ENCODE measurements around the gene MIOS.

MIOS gene

GRCh38 chr7:7569615-7570014 is 2.9 kb downstream of the MIOS start:
- Histone ChIP-seq H3K9ac (ENCODE audit: low read depth, low read length) (no peak overlapping the region), H3K9me3 (ENCODE audit: control insufficient read depth, insufficient read depth, low read length) (no peaks in the 10 kb centered on the region), H3K4me3 (ENCODE audit: low read depth, low read length) (no peak overlapping the region), H3K4me1 (ENCODE audit: control insufficient read depth, insufficient read depth, low read length) (peaks cover 8% of the 10 kb centered on the region), H3K36me3 (ENCODE audit: control insufficient read depth, insufficient read depth, low read length) (peaks cover 3% of the 10 kb centered on the region), H3K27me3 (ENCODE audit: control insufficient read depth, insufficient read depth, low read length) (no peaks in the 10 kb centered on the region)

GRCh38 chr7:7570584-7570983 is 3.9 kb downstream of the MIOS start:
- Histone ChIP-seq H3K4me3 (ENCODE audit: low read depth, low read length) (no peak overlapping the region), H3K27me3 (ENCODE audit: control insufficient read depth, insufficient read depth, low read length) (no peaks in the 10 kb centered on the region), H3K36me3 (ENCODE audit: control insufficient read depth, insufficient read depth, low read length) (peaks cover 3% of the 10 kb centered on the region), H3K9ac (ENCODE audit: low read depth, low read length) (no peak overlapping the region), H3K9me3 (ENCODE audit: control insufficient read depth, insufficient read depth, low read length) (no peaks in the 10 kb centered on the region), H3K4me1 (ENCODE audit: control insufficient read depth, insufficient read depth, low read length) (peaks cover 8% of the 10 kb centered on the region)

GRCh38 chr7:7573701-7574100 is 7.0 kb downstream of the MIOS start:
- H3K36me3 ChIP-seq (ENCODE audit: control insufficient read depth, insufficient read depth, low read length) = peaks cover 3% of the 10 kb centered on the region

GRCh38 chr7:7576344-7576743 is 9.7 kb downstream of the MIOS start:
- no peak overlapping the region for H3K4me3 ChIP-seq (ENCODE audit: low read depth, low read length)
- H3K9me3 ChIP-seq (ENCODE audit: control insufficient read depth, insufficient read depth, low read length) = no peaks in the 10 kb centered on the region
- H3K9ac ChIP-seq (ENCODE audit: low read depth, low read length) = no peak overlapping the region
- H3K4me1 ChIP-seq (ENCODE audit: control insufficient read depth, insufficient read depth, low read length) = peaks cover 2% of the 10 kb centered on the region
- H3K27me3 ChIP-seq (ENCODE audit: control insufficient read depth, insufficient read depth, low read length) = no peaks in the 10 kb centered on the region
- no peaks in the 10 kb centered on the region for H3K36me3 ChIP-seq (ENCODE audit: control insufficient read depth, insufficient read depth, low read length)

More at GRCh38 chr7:7573701-7574100, 7.0 kb downstream of the MIOS start:
- Histone ChIP-seq H3K9ac (ENCODE audit: low read depth, low read length) (no peak overlapping the region), H3K4me3 (ENCODE audit: low read depth, low read length) (no peak overlapping the region), H3K27me3 (ENCODE audit: control insufficient read depth, insufficient read depth, low read length) (no peaks in the 10 kb centered on the region), H3K9me3 (ENCODE audit: control insufficient read depth, insufficient read depth, low read length) (no peaks in the 10 kb centered on the region), H3K4me1 (ENCODE audit: control insufficient read depth, insufficient read depth, low read length) (peaks cover under 1% of the 10 kb centered on the region)

DNA sequence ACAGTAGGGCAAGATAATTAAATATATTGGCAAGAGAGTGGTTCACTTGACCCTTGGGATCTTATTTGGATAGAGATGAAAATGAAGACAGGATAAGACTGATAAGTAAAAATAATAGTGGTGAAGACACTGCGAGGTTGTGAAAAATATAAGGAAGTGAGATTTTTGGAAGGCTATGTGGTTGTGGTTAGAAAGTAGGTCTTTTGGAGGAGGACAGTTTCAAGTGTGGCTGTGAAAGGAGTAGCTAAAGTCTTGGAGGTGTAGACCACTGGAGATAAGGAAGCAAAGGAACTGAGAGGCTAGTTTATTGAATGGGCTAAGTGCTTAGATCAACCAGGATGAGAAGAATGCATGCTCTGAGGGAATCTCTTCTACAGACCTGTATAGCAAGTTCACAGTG is 11.2 kb downstream of the MIOS start:
- Histone ChIP-seq H3K9ac (ENCODE audit: low read depth, low read length) (no peak overlapping the region), H3K27me3 (ENCODE audit: control insufficient read depth, insufficient read depth, low read length) (no peaks in the 10 kb centered on the region), H3K4me3 (ENCODE audit: low read depth, low read length) (no peak overlapping the region), H3K4me1 (ENCODE audit: control insufficient read depth, insufficient read depth, low read length) (peaks cover 7% of the 10 kb centered on the region), H3K9me3 (ENCODE audit: control insufficient read depth, insufficient read depth, low read length) (no peaks in the 10 kb centered on the region), H3K36me3 (ENCODE audit: control insufficient read depth, insufficient read depth, low read length) (no peaks in the 10 kb centered on the region)

GRCh38 chr7:7579638-7580037 is 13.0 kb downstream of the MIOS start:
- no peaks in the 10 kb centered on the region for H3K9me3 ChIP-seq (ENCODE audit: control insufficient read depth, insufficient read depth, low read length)
- peaks cover 7% of the 10 kb centered on the region for H3K4me1 ChIP-seq (ENCODE audit: control insufficient read depth, insufficient read depth, low read length)
- no peak overlapping the region for H3K4me3 ChIP-seq (ENCODE audit: low read depth, low read length)
- H3K27me3 ChIP-seq (ENCODE audit: control insufficient read depth, insufficient read depth, low read length) = no peaks in the 10 kb centered on the region
- H3K9ac ChIP-seq (ENCODE audit: low read depth, low read length) = no peak overlapping the region
- H3K36me3 ChIP-seq (ENCODE audit: control insufficient read depth, insufficient read depth, low read length) = no peaks in the 10 kb centered on the region

DNA sequence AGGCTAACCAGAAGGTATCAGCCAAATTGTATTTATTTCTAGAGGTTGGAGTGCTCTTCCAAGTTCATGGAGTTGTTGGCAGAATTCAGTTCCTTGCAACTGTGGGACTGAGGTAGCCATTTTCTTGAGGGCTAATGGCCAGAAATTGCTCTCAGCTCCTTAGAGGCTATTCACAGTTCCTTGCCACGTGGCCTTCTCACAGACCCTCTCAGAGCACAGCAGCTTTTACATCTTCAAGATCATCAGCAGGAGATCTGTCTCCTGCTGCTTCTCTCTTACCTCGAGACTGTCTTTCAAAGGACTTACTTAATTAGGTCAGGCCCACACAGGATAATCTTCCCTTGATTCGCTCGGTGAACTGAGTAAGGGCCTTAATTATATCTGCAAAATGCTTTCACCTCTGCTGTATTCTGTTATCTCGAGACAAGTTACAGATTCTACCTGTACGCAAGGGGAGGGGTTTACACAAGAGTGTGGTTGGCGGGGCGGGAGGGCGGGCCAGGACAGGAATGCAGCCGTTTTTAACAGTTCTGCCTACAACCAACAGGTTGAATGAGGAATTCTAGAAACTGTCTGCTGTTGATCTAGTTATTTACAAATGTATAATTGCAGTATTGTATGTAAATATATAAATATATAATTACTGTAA is 15.0 kb downstream of the MIOS start:
- Histone ChIP-seq H3K9me3 (ENCODE audit: control insufficient read depth, insufficient read depth, low read length) (no peaks in the 10 kb centered on the region), H3K4me3 (ENCODE audit: low read depth, low read length) (peak overlapping the region; percentile 14), H3K9ac (ENCODE audit: low read depth, low read length) (no peak overlapping the region), H3K4me1 (ENCODE audit: control insufficient read depth, insufficient read depth, low read length) (peaks cover 7% of the 10 kb centered on the region), H3K36me3 (ENCODE audit: control insufficient read depth, insufficient read depth, low read length) (no peaks in the 10 kb centered on the region), H3K27me3 (ENCODE audit: control insufficient read depth, insufficient read depth, low read length) (no peaks in the 10 kb centered on the region)

GRCh38 chr7:7582596-7582995 is 15.9 kb downstream of the MIOS start:
- no peak overlapping the region for H3K4me3 ChIP-seq (ENCODE audit: low read depth, low read length)
- no peaks in the 10 kb centered on the region for H3K36me3 ChIP-seq (ENCODE audit: control insufficient read depth, insufficient read depth, low read length)
- H3K27me3 ChIP-seq (ENCODE audit: control insufficient read depth, insufficient read depth, low read length) = no peaks in the 10 kb centered on the region
- no peaks in the 10 kb centered on the region for H3K9me3 ChIP-seq (ENCODE audit: control insufficient read depth, insufficient read depth, low read length)
- peaks cover 7% of the 10 kb centered on the region for H3K4me1 ChIP-seq (ENCODE audit: control insufficient read depth, insufficient read depth, low read length)
- no peak overlapping the region for H3K9ac ChIP-seq (ENCODE audit: low read depth, low read length)

DNA sequence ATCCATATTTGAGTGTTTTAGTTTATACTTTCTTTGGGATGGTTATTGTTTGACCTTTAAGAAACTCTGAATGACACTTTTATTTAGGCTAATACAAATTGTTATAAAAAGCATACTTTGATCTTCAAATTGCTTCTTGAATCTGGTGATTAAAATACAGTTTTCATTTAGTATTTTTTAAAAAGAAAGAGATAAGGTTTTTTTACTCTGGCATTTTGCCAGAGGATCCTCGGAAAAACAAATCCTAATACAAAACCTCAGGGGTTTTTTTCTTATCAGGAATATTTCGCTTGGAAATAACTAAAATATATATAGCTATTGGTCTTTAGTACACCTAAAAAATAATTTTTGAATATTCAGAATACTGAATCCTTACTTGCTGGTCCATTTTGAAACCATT is 17.0 kb downstream of the MIOS start:
- no peak overlapping the region for H3K9ac ChIP-seq (ENCODE audit: low read depth, low read length)
- peaks cover 1% of the 10 kb centered on the region for H3K36me3 ChIP-seq (ENCODE audit: control insufficient read depth, insufficient read depth, low read length)
- peaks cover 7% of the 10 kb centered on the region for H3K4me1 ChIP-seq (ENCODE audit: control insufficient read depth, insufficient read depth, low read length)
- no peak overlapping the region for H3K4me3 ChIP-seq (ENCODE audit: low read depth, low read length)
- H3K27me3 ChIP-seq (ENCODE audit: control insufficient read depth, insufficient read depth, low read length) = no peaks in the 10 kb centered on the region
- H3K9me3 ChIP-seq (ENCODE audit: control insufficient read depth, insufficient read depth, low read length) = no peaks in the 10 kb centered on the region

- H3K36me3 ChIP-seq (ENCODE audit: control insufficient read depth, insufficient read depth, low read length) = peaks cover 3% of the 10 kb centered on the region
- no peak overlapping the region for H3K9ac ChIP-seq (ENCODE audit: low read depth, low read length)
- H3K4me1 ChIP-seq (ENCODE audit: control insufficient read depth, insufficient read depth, low read length) = peaks cover 7% of the 10 kb centered on the region
- no peak overlapping the region for H3K4me3 ChIP-seq (ENCODE audit: low read depth, low read length)
- H3K27me3 ChIP-seq (ENCODE audit: control insufficient read depth, insufficient read depth, low read length) = no peaks in the 10 kb centered on the region
- H3K9me3 ChIP-seq (ENCODE audit: control insufficient read depth, insufficient read depth, low read length) = no peaks in the 10 kb centered on the region
Observed at GRCh38 chr7:7584653-7585052, 18.0 kb downstream of the MIOS start.

DNA sequence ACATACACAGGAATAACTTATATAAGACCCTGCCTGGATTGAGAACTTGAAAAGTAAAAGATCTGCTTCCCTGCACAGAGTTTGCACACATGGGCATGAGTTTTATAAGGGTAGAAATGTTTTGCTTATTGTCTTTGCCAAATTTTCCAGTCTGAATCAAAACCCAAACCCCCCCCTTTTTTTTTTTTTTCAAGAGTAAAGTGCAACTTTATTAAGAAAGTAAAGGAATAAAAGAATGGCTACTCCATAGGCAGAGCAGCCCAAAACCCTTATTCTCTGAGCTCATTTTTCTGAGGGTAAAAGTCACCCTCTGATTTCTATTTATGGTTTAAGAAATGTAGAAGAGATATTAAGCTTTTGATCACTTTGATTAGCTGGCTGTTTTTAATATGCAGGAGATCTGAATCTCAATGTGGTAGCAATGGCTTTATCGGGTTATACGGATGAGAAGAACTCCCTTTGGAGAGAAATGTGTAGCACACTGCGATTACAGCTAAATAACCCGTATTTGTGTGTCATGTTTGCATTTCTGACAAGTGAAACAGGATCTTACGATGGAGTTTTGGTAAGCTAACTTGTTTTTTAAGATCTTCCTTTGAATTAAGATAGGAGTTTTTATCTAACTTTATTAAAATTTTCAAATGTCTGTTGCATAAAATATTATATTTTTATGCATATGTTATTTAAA is 18.7 kb downstream of the MIOS start:
- Histone ChIP-seq H3K36me3 (ENCODE audit: control insufficient read depth, insufficient read depth, low read length) (peaks cover 3% of the 10 kb centered on the region), H3K9me3 (ENCODE audit: control insufficient read depth, insufficient read depth, low read length) (no peaks in the 10 kb centered on the region)

DNA sequence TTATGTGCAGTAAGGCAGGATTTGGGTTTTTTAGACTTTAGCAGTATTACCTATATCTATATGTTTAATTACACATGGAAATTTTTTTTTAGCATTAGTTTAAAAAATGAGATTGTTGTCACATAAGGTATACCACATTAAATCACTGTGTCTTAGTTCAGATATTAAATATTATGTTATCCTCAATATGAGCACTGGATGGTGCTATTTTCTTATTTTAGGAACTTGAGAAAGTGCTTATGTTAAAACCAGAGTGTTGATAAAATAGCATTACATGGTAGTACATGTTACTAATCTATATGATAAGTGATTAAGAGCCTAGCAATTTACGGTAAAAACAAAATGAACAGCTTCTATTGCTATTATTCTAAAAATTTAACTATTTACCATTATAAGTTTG is 28.8 kb downstream of the MIOS start:
- Histone ChIP-seq H3K9me3 (ENCODE audit: control insufficient read depth, insufficient read depth, low read length) (no peaks in the 10 kb centered on the region), H3K36me3 (ENCODE audit: control insufficient read depth, insufficient read depth, low read length) (peaks cover 8% of the 10 kb centered on the region), H3K27me3 (ENCODE audit: control insufficient read depth, insufficient read depth, low read length) (no peaks in the 10 kb centered on the region), H3K4me1 (ENCODE audit: control insufficient read depth, insufficient read depth, low read length) (no peaks in the 10 kb centered on the region), H3K4me3 (ENCODE audit: low read depth, low read length) (no peak overlapping the region), H3K9ac (ENCODE audit: low read depth, low read length) (no peak overlapping the region)

More for the DNA sequence above, 18.7 kb downstream of the MIOS start:
- peaks cover 7% of the 10 kb centered on the region for H3K4me1 ChIP-seq (ENCODE audit: control insufficient read depth, insufficient read depth, low read length)
- H3K4me3 ChIP-seq (ENCODE audit: low read depth, low read length) = no peak overlapping the region
- H3K9ac ChIP-seq (ENCODE audit: low read depth, low read length) = no peak overlapping the region
- H3K27me3 ChIP-seq (ENCODE audit: control insufficient read depth, insufficient read depth, low read length) = no peaks in the 10 kb centered on the region

Data from iPS-15b (cell line).